ENCODE results near the gene SPN. TPM values are rescaled to one million over a fixed set of nuclear protein-coding genes. Genes with fewer than 3 reads are reported as not detected.

SPN gene
- total RNA-seq, 2 donors from 2014 or later = 1.8 to 3.5 TPM

DNA sequence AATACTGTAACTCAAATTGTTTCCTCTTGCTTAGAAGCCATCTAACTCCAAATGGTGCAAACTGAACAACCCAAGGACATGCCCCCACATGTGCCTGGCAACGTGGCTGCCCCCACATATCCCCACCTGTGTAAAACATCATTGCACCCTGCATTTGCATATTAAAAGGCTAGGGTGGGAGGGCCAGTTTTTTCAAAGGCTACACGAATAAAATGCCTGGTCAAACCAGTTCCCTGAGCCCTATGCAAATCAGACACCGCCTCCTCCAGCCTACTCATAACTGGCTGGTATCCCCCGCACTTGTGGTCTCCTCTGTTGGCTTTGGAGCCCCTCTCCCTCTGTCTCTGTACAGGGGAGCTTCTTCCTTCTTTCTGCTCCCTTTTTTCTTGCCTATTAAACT, 56.0 kb downstream of the SPN start:
- no peak for ATAC-seq
- no peak for DNase-seq
- intact Hi-C loops (cut with DNase I, micrococcal nuclease) = no loop called here

Other genes starting within 250 kb of the SPN start
- 10 to 100 TPM in 1 of 2 donors, 1 to 10 TPM in 1; 6.3 to 10.6 TPM for gene BOLA2, start 208.9 kb upstream of the SPN start, total RNA-seq
- 10 to 100 TPM; 29.1 to 36.8 TPM for gene SLX1B, start 208.7 kb upstream of the SPN start, total RNA-seq
- 10 to 100 TPM; 13.3 to 21.9 TPM for gene SULT1A4, start 203.3 kb upstream of the SPN start, total RNA-seq
- 100 to 1,000 TPM in 1 of 2 donors, 10 to 100 TPM in 1; 89.1 to 109 TPM for gene NPIPB12, start 156.8 kb upstream of the SPN start, total RNA-seq
- 10 to 100 TPM; 44.9 to 47.4 TPM for gene QPRT, start 15.9 kb downstream of the SPN start, total RNA-seq
- 1 to 10 TPM; 1.6 to 3.2 TPM for gene C16orf54, start 82.7 kb downstream of the SPN start, total RNA-seq
- gene ZG16, start 115.0 kb downstream of the SPN start, total RNA-seq = 1,000 to 10,000 TPM; 1,315 to 1,793 TPM
- 10 to 100 TPM; 53.0 to 55.2 TPM for gene KIF22, start 127.5 kb downstream of the SPN start, total RNA-seq
- 100 to 1,000 TPM; 252 to 365 TPM for gene MAZ, start 143.3 kb downstream of the SPN start, total RNA-seq
- 1 to 10 TPM; 1.3 to 2.0 TPM for gene PRRT2, start 148.9 kb downstream of the SPN start, total RNA-seq
- 10 to 100 TPM; 16.8 to 17.4 TPM for gene PAGR1, start 152.9 kb downstream of the SPN start, total RNA-seq
- gene MVP, start 157.2 kb downstream of the SPN start, total RNA-seq = 100 to 1,000 TPM; 467 to 578 TPM
- 10 to 100 TPM; 62.9 to 85.3 TPM for gene CDIPT, start 200.0 kb downstream of the SPN start, total RNA-seq
- 10 to 100 TPM; 11.1 to 13.0 TPM for gene SEZ6L2, start 236.3 kb downstream of the SPN start, total RNA-seq
- 1 to 10 TPM; 1.7 to 2.0 TPM for gene ASPHD1, start 237.2 kb downstream of the SPN start, total RNA-seq

All from left colon (tissue), 2 donors.